B cell (primary cell): ENCODE data around the gene ATXN1.

ENCODE experiments used
- CTCF ChIP-seq: fragments of 200-600 bp; IDR thresholded peaks from one replicate; pipeline ENCODE4 v1.8.0; 2022; ENCODE audit warnings: antibody characterized with exemption, mild to moderate bottlenecking
- EZH2 ChIP-seq: IDR thresholded peaks from 2 replicates; pipeline ENCODE4 v1.6.1; 2012; ENCODE audit warnings: borderline replicate concordance, low read depth, mild to moderate bottlenecking, moderate library complexity, low read length; ENCODE audit not compliant: insufficient read depth, poor library complexity, severe bottlenecking

- TF ChIP-seq EZH2, result no peak
- TF ChIP-seq CTCF, result no peak
Observed at GRCh38 chr6:16508959-16509358, 252.3 kb downstream of the ATXN1 start.
